ENCODE measurements around the gene PARP3. TPM values are rescaled to one million over a fixed set of nuclear protein-coding genes. Genes with fewer than 3 reads are reported as not detected.
"Not testable (repeated sequence)": the region's sequence is repeated elsewhere in the genome, so short reads cannot be mapped to it uniquely, and the experiment has no call there.

PARP3 gene
- polyA plus RNA-seq, 1 of the 3 experiments (the other 2 are of a cell fraction) = 31.1 TPM

GRCh38 chr3:51988286-51989146, 46.4 kb downstream of the PARP3 start:
- DNase-seq = no peak
- peaks cover 10 to 12% of the 10 kb centered on the region in 2 experiments for H3K36me3 ChIP-seq (replicated peaks in 1 of 2; ENCODE audit: control insufficient read depth in 1 of 2, insufficient read depth in 2 of 2, low read length in 1 of 2)
- H3K9me3 ChIP-seq = no peaks in the 10 kb centered on the region
- H3K4me3 ChIP-seq (ENCODE audit: low read depth in 2 of 2, low read length in 1 of 2) = no peak overlapping the region
- ChIA-PET CTCF (no interaction called here), POLR2A (no interaction called here)
- no peaks in the 10 kb centered on the region for H3K27me3 ChIP-seq (ENCODE audit: insufficient read depth)
- TF ChIP-seq ZBTB33 (IDR thresholded peaks at IDR 0.05; ENCODE audit: borderline replicate concordance, low read depth) = no peak
- TF ChIP-seq TEAD4 (IDR thresholded peaks at IDR 0.05; ENCODE audit: borderline replicate concordance, insufficient read depth) = no peak
- TF ChIP-seq USF2 (IDR thresholded peaks at IDR 0.05; ENCODE audit: borderline replicate concordance, low read depth, low read length) = no peak
- no peak for TF ChIP-seq GATA2 (CRISPR knock-in tag; IDR thresholded peaks at IDR 0.05)
- no peak for TF ChIP-seq FOXJ3 (CRISPR knock-in tag; IDR thresholded peaks at IDR 0.05)
- TF ChIP-seq RFX5 (IDR thresholded peaks at IDR 0.05; ENCODE audit: low read length) = no peak
- TF ChIP-seq POLR2AphosphoS5 (IDR thresholded peaks at IDR 0.05; ENCODE audit: low read depth, low read length) = no peak
- no peak for TF ChIP-seq SMC3 (IDR thresholded peaks at IDR 0.05; ENCODE audit: low read depth, low read length)
- H3F3A ChIP-seq (replicated peaks; ENCODE audit: insufficient read depth) = peaks cover 35% of the 10 kb centered on the region
- no peak overlapping the region for H3K9ac ChIP-seq
- H3K79me2 ChIP-seq (ENCODE audit: insufficient read depth) = peaks cover 33% of the 10 kb centered on the region
- WGBS (ENCODE audit: low lambda C conversion rate) = 90% methylated on average over 15 of the region's 15 CpGs
- H4K20me1 ChIP-seq (ENCODE audit: insufficient read depth) = 0 out of 2 replicates have a peak, but pooled peaks cover 11% of the 10 kb centered on the region
- H3K9me2 ChIP-seq = no peaks in the 10 kb centered on the region
- H3K4me2 ChIP-seq = no peak overlapping the region
- no peak overlapping the region; a peak in 1 of 4 replicates for H3K27ac ChIP-seq (ENCODE audit: low read depth in 2 of 2, low read length in 1 of 2)
- no peak overlapping the region for H2AFZ ChIP-seq (ENCODE audit: low read depth)
- H3K4me1 ChIP-seq (ENCODE audit: control insufficient read depth in 1 of 2, insufficient read depth in 2 of 2, low read depth in 1 of 2, low read length in 1 of 2) = peaks cover 3 to 25% of the 10 kb centered on the region in 2 experiments; a peak in 3 of 4 replicates

- 100% methylated on average over 5 of the region's 38 CpGs for WGBS (ENCODE audit: low lambda C conversion rate)
- ChIA-PET CTCF (interaction anchor here (0.8 to 3.1 kb wide), 4 partner anchors 11 to 48 kb away, joined by 3 to 14 read pairs (median 7); partner anchors contain the start of genes ABHD14A, PARP3 and RRP9), POLR2A (interaction anchor here (0.6 to 4.8 kb wide), 4 partner anchors 8 to 48 kb away, joined by 3 to 42 read pairs (median 6); partner anchors contain the start of genes ACY1, PARP3 and RRP9)
- peaks cover 23 to 25% of the 10 kb centered on the region in 2 experiments for H3K36me3 ChIP-seq (replicated peaks in 1 of 2; ENCODE audit: control insufficient read depth in 1 of 2, insufficient read depth in 2 of 2, low read length in 1 of 2)
- H3K27ac ChIP-seq (ENCODE audit: low read depth in 2 of 2, low read length in 1 of 2); DNase-seq; H3K27me3 ChIP-seq (ENCODE audit: insufficient read depth); H3K9me3 ChIP-seq; H3K9me2 ChIP-seq; H3K4me3 ChIP-seq (ENCODE audit: low read depth in 2 of 2, low read length in 1 of 2); H3K4me2 ChIP-seq; H2AFZ ChIP-seq (ENCODE audit: low read depth); H3K9ac ChIP-seq: not testable (repeated sequence)
- peaks cover 44% of the 10 kb centered on the region for H3K79me2 ChIP-seq (ENCODE audit: insufficient read depth)
- H4K20me1 ChIP-seq (ENCODE audit: insufficient read depth) = 0 out of 2 replicates have a peak, but pooled peaks cover 15% of the 10 kb centered on the region
- H3K4me1 ChIP-seq (ENCODE audit: control insufficient read depth in 1 of 2, insufficient read depth in 2 of 2, low read depth in 1 of 2, low read length in 1 of 2) = peaks cover 9 to 28% of the 10 kb centered on the region in 2 experiments; a peak in 3 of 4 replicates
- H3F3A ChIP-seq (replicated peaks; ENCODE audit: insufficient read depth) = peaks cover 41% of the 10 kb centered on the region
These were observed 48.4 kb downstream of the PARP3 start for GRCh38 chr3:51990501-51990971.

Measured in SK-N-SH (cell line).